ENCODE data around the gene GGPS1.
"Not testable (repeated sequence)": the region's sequence is repeated elsewhere in the genome, so short reads cannot be mapped to it uniquely, and the experiment has no call there.

GGPS1 gene

GRCh38 chr1:235304549-235305451 lies 23.6 kb upstream of the GGPS1 start:
- DNase-seq (ENCODE audit: low read depth), result no peak

- DNase-seq (ENCODE audit: low read depth), result no peak
These were observed 20.9 kb upstream of the GGPS1 start for GRCh38 chr1:235307158-235308124.

- not testable (repeated sequence) for DNase-seq (ENCODE audit: low read depth)
These were observed 19.2 kb upstream of the GGPS1 start for GRCh38 chr1:235309206-235309605.

GRCh38 chr1:235313262-235313661 lies 15.1 kb upstream of the GGPS1 start:
- no peak for DNase-seq (ENCODE audit: low read depth)

GRCh38 chr1:235313931-235314678 lies 14.3 kb upstream of the GGPS1 start:
- DNase-seq (ENCODE audit: low read depth), result no peak

- no peak for DNase-seq (ENCODE audit: low read depth)
These were observed 13.2 kb upstream of the GGPS1 start for GRCh38 chr1:235315173-235315572.

GRCh38 chr1:235315735-235316134 lies 12.6 kb upstream of the GGPS1 start:
- DNase-seq (ENCODE audit: low read depth), result no peak

- no peak for DNase-seq (ENCODE audit: low read depth)
These were observed 11.2 kb upstream of the GGPS1 start for GRCh38 chr1:235317168-235317567.

- DNase-seq (ENCODE audit: low read depth), result no peak
These were observed 9.1 kb upstream of the GGPS1 start for GRCh38 chr1:235319255-235319654.

- no peak for DNase-seq (ENCODE audit: low read depth)
These were observed 7.7 kb upstream of the GGPS1 start for GRCh38 chr1:235320521-235321179.

GRCh38 chr1:235324296-235324695 lies 4.1 kb upstream of the GGPS1 start:
- DNase-seq (ENCODE audit: low read depth), result no peak

GRCh38 chr1:235325139-235325538 lies 3.2 kb upstream of the GGPS1 start:
- DNase-seq (ENCODE audit: low read depth), result no peak

- DNase-seq (ENCODE audit: low read depth), result no peak
These were observed 2.5 kb upstream of the GGPS1 start for GRCh38 chr1:235325854-235326253.

GRCh38 chr1:235326719-235327558 lies 1.4 kb upstream of the GGPS1 start:
- peak; percentile 39 for DNase-seq (ENCODE audit: low read depth)

- no peak for DNase-seq (ENCODE audit: low read depth)
These were observed 655 bp upstream of the GGPS1 start, which contains the start of gene ARID4B for GRCh38 chr1:235327559-235328270. Gene ARID4B (minus strand): TSS chr1:235328179. CDS start chr1:235326919, 1,260 bp downstream.

- no peak for DNase-seq (ENCODE audit: low read depth)
These were observed 951 bp downstream of the GGPS1 start for GRCh38 chr1:235329139-235329902.

GRCh38 chr1:235330918-235331285 lies 2.5 kb downstream of the GGPS1 start:
- DNase-seq (ENCODE audit: low read depth), result no peak

- no peak for DNase-seq (ENCODE audit: low read depth)
These were observed 3.0 kb downstream of the GGPS1 start for GRCh38 chr1:235331401-235331800.

- no peak for DNase-seq (ENCODE audit: low read depth)
These were observed 8.5 kb downstream of the GGPS1 start for GRCh38 chr1:235336903-235337302.

All from CMK (cell line).